Vagina (tissue), 2 donors: ENCODE results near the gene KIF3C.
A peak's percentile ranks its signal among the peaks of the same experiment; 100 is the strongest.

Source experiments
- POLR2A ChIP-seq, 2 donors: fragments of 450-650 bp; IDR thresholded peaks; one replicate each; pipeline ENCODE4 v1.6.1; 2017; ENCODE audit warnings: antibody characterized with exemption in 2 of 2, mild to moderate bottlenecking in 2 of 2, moderate library complexity in 2 of 2
- POLR2AphosphoS5 ChIP-seq, 2 donors: sonication (generic); formaldehyde crosslinking; IDR thresholded peaks; one replicate each; pipeline ENCODE4 v1.9.0; 2017; ENCODE audit warnings: antibody characterized with exemption in 2 of 2, mild to moderate bottlenecking in 2 of 2, low read depth in 1 of 2; ENCODE audit not compliant: insufficient read depth in 1 of 2
- TF ChIP-seq, protein P1 (sequence below), 3 experiments: fragments of 450-650 bp in 2 of 3; fragments of 200-600 bp in 1 of 3; sonication (generic) in 1 of 3; IDR thresholded peaks; one replicate each; pipeline ENCODE4 v1.5.1; 2017 to 2019; ENCODE audit warnings: antibody characterized with exemption in 3 of 3, mild to moderate bottlenecking in 2 of 3, moderate library complexity in 2 of 3

DNA sequence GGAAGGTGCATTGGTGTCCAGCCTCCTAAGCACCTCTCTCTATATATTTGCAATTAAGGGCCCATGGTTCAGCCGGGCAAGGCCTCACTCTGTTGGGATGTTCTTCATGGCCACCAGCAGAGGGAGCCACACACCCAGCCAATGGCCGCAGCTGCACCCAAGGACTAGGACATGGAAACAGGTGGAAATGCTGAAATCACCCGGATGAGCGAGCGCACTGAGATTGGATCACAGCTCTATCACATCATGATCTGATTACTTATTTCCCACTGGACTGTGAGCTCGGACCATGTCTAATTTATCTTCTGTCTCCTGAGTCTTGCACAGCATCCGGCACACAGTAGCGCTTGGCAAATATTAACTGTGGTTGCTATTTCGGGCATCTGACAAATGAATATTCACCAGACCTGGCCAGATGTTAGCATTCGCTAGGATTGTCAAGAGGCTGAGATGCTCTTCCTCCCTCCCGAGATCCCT is 31.2 kb downstream of the KIF3C start:
- TF ChIP-seq POLR2AphosphoS5 (IDR thresholded peaks at IDR 0.05; ENCODE audit: insufficient read depth in 1 of 2, low read depth in 1 of 2) (peak in 1 of 2 donors; percentile 34), POLR2A (IDR thresholded peaks at IDR 0.05) (no peak)
- TF ChIP-seq, protein P1, sequence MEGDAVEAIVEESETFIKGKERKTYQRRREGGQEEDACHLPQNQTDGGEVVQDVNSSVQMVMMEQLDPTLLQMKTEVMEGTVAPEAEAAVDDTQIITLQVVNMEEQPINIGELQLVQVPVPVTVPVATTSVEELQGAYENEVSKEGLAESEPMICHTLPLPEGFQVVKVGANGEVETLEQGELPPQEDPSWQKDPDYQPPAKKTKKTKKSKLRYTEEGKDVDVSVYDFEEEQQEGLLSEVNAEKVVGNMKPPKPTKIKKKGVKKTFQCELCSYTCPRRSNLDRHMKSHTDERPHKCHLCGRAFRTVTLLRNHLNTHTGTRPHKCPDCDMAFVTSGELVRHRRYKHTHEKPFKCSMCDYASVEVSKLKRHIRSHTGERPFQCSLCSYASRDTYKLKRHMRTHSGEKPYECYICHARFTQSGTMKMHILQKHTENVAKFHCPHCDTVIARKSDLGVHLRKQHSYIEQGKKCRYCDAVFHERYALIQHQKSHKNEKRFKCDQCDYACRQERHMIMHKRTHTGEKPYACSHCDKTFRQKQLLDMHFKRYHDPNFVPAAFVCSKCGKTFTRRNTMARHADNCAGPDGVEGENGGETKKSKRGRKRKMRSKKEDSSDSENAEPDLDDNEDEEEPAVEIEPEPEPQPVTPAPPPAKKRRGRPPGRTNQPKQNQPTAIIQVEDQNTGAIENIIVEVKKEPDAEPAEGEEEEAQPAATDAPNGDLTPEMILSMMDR (IDR thresholded peaks at IDR 0.05): peak; percentile 83 to 96 (median 86)
